Measurements from ENCODE around the gene MDM1.

The MDM1 gene

GRCh38 chr12:68370006-68370590 lies 37.9 kb upstream of the MDM1 start:
- H3K9ac ChIP-seq (ENCODE audit: low read depth, low read length, poor library complexity, severe bottlenecking) = no peak overlapping the region
- H2AFZ ChIP-seq (ENCODE audit: low read length) = no peak overlapping the region
- TF ChIP-seq EZH2phosphoT487 (IDR thresholded peaks at IDR 0.05; ENCODE audit: borderline replicate concordance) (no peak), CTCF (conservative IDR thresholded peaks at IDR 0.05; ENCODE audit: low read length) (no peak)
- no peaks in the 10 kb centered on the region for H3K79me2 ChIP-seq (ENCODE audit: insufficient read depth, low read length)
- no peak overlapping the region for H3K4me3 ChIP-seq (ENCODE audit: low read length, poor library complexity, severe bottlenecking)
- no peaks in the 10 kb centered on the region for H3K36me3 ChIP-seq (ENCODE audit: insufficient read depth, low read length)
- H3K27me3 ChIP-seq (ENCODE audit: insufficient read depth, low read length, poor library complexity, severe bottlenecking) = no peaks in the 10 kb centered on the region
- no peaks in the 10 kb centered on the region for H3K9me3 ChIP-seq (ENCODE audit: insufficient read depth, low read depth, low read length)
- no peaks in the 10 kb centered on the region for H3K9me2 ChIP-seq (replicated peaks; ENCODE audit: low read depth, low read length)
- peaks cover 75% of the 10 kb centered on the region for H3K4me1 ChIP-seq (ENCODE audit: insufficient read depth, low read length, poor library complexity, severe bottlenecking)
- H4K20me1 ChIP-seq (ENCODE audit: insufficient read depth, low read length, poor library complexity, severe bottlenecking) = no peaks in the 10 kb centered on the region
- no peak overlapping the region for H3K4me2 ChIP-seq (ENCODE audit: low read depth, low read length, poor library complexity, severe bottlenecking)
- H3F3A ChIP-seq (ENCODE audit: low read depth) = peaks cover 4% of the 10 kb centered on the region

- no peaks in the 10 kb centered on the region for H4K20me1 ChIP-seq (ENCODE audit: insufficient read depth, low read length, poor library complexity, severe bottlenecking)
- H3K9ac ChIP-seq (ENCODE audit: low read depth, low read length, poor library complexity, severe bottlenecking) = no peak overlapping the region
- peaks cover 15% of the 10 kb centered on the region for H3F3A ChIP-seq (ENCODE audit: low read depth)
- TF ChIP-seq EZH2phosphoT487 (IDR thresholded peaks at IDR 0.05; ENCODE audit: borderline replicate concordance) (no peak), CTCF (conservative IDR thresholded peaks at IDR 0.05; ENCODE audit: low read length) (no peak)
- peaks cover 75% of the 10 kb centered on the region for H3K4me1 ChIP-seq (ENCODE audit: insufficient read depth, low read length, poor library complexity, severe bottlenecking)
- no peaks in the 10 kb centered on the region for H3K36me3 ChIP-seq (ENCODE audit: insufficient read depth, low read length)
- no peaks in the 10 kb centered on the region for H3K9me3 ChIP-seq (ENCODE audit: insufficient read depth, low read depth, low read length)
- no peak overlapping the region for H2AFZ ChIP-seq (ENCODE audit: low read length)
- no peaks in the 10 kb centered on the region for H3K27me3 ChIP-seq (ENCODE audit: insufficient read depth, low read length, poor library complexity, severe bottlenecking)
- H3K4me2 ChIP-seq (ENCODE audit: low read depth, low read length, poor library complexity, severe bottlenecking) = no peak overlapping the region
- no peaks in the 10 kb centered on the region for H3K79me2 ChIP-seq (ENCODE audit: insufficient read depth, low read length)
- no peak overlapping the region for H3K4me3 ChIP-seq (ENCODE audit: low read length, poor library complexity, severe bottlenecking)
- no peaks in the 10 kb centered on the region for H3K9me2 ChIP-seq (replicated peaks; ENCODE audit: low read depth, low read length)
These were observed 36.2 kb upstream of the MDM1 start for GRCh38 chr12:68368327-68368726.

GRCh38 chr12:68367903-68368302 lies 35.7 kb upstream of the MDM1 start:
- Histone ChIP-seq H3K9ac (ENCODE audit: low read depth, low read length, poor library complexity, severe bottlenecking) (no peak overlapping the region), H3K9me3 (ENCODE audit: insufficient read depth, low read depth, low read length) (no peaks in the 10 kb centered on the region), H3K36me3 (ENCODE audit: insufficient read depth, low read length) (no peaks in the 10 kb centered on the region), H3F3A (ENCODE audit: low read depth) (peaks cover 15% of the 10 kb centered on the region), H3K4me1 (ENCODE audit: insufficient read depth, low read length, poor library complexity, severe bottlenecking) (peaks cover 75% of the 10 kb centered on the region), H4K20me1 (ENCODE audit: insufficient read depth, low read length, poor library complexity, severe bottlenecking) (no peaks in the 10 kb centered on the region), H2AFZ (ENCODE audit: low read length) (no peak overlapping the region), H3K79me2 (ENCODE audit: insufficient read depth, low read length) (no peaks in the 10 kb centered on the region), H3K27me3 (ENCODE audit: insufficient read depth, low read length, poor library complexity, severe bottlenecking) (no peaks in the 10 kb centered on the region), H3K4me2 (ENCODE audit: low read depth, low read length, poor library complexity, severe bottlenecking) (no peak overlapping the region), H3K9me2 (replicated peaks; ENCODE audit: low read depth, low read length) (no peaks in the 10 kb centered on the region), H3K4me3 (ENCODE audit: low read length, poor library complexity, severe bottlenecking) (no peak overlapping the region)
- TF ChIP-seq CTCF (conservative IDR thresholded peaks at IDR 0.05; ENCODE audit: low read length) = no peak
- no peak for TF ChIP-seq EZH2phosphoT487 (IDR thresholded peaks at IDR 0.05; ENCODE audit: borderline replicate concordance)
